GM12878 (cell line): Measurements from ENCODE around the gene GPR153.

ENCODE experiments used
- BCL3 ChIP-seq: IDR thresholded peaks from 2 replicates; pipeline ENCODE4 v1.6.1; 2011; ENCODE audit warnings: borderline replicate concordance, low read depth, mild to moderate bottlenecking, moderate library complexity, low read length; ENCODE audit not compliant: insufficient read depth, poor library complexity, severe bottlenecking
- CREM ChIP-seq: IDR thresholded peaks from 2 replicates; pipeline ENCODE4 v1.6.1; 2014; ENCODE audit warnings: antibody characterized with exemption, low read depth
- CTCF ChIP-seq, 3 experiments: IDR thresholded peaks in 2 of 3; conservative IDR thresholded peaks in 1 of 3; 2 replicates each; pipeline ENCODE4 v1.5.1; 2011; ENCODE audit warnings: low read depth in 3 of 3, low read length in 3 of 3, mild to moderate bottlenecking in 3 of 3, control low read depth in 2 of 3, moderate library complexity in 2 of 3, inconsistent platforms in 1 of 3, mixed read lengths in 1 of 3; ENCODE audit not compliant: control insufficient read depth in 2 of 3, insufficient read depth in 1 of 3; ENCODE audit errors: extremely low read depth in 1 of 3
- DPF2 ChIP-seq: fragments of 450-650 bp; IDR thresholded peaks from 2 replicates; pipeline ENCODE4 v1.6.1; 2017; ENCODE audit warnings: mild to moderate bottlenecking
- FOXK2 ChIP-seq: fragments of 450-650 bp; IDR thresholded peaks from 2 replicates; pipeline ENCODE4 v1.6.1; 2017; ENCODE audit warnings: mild to moderate bottlenecking, moderate library complexity
- HDAC6 ChIP-seq: fragments of 200-600 bp; sonication (generic); IDR thresholded peaks from one replicate; pipeline ENCODE4 v1.8.0; 2017; ENCODE audit warnings: antibody characterized with exemption; ENCODE audit not compliant: unreplicated experiment
- MXI1 ChIP-seq: fragments of 150-350 bp; IDR thresholded peaks from 2 replicates; pipeline ENCODE4 v1.6.1; 2011; ENCODE audit warnings: low read depth, mild to moderate bottlenecking, inconsistent platforms, low read length, improper control_type of control experiment
- TAF1 ChIP-seq: IDR thresholded peaks from 2 replicates; pipeline ENCODE4 v1.6.1; 2011; ENCODE audit warnings: mild to moderate bottlenecking, low read depth, low read length, borderline replicate concordance
- ZNF274 ChIP-seq: IDR thresholded peaks from one replicate; pipeline ENCODE4 v1.8.0; 2011; ENCODE audit not compliant: insufficient read length, insufficient read depth

GRCh38 chr1:6197746-6198427, 63.0 kb downstream of the GPR153 start:
- TF ChIP-seq HDAC6 (no peak), BCL3 (no peak), CTCF (IDR thresholded peaks at IDR 0.05 in 2 of 3, conservative IDR thresholded peaks at IDR 0.05 in 1 of 3; ENCODE audit: control insufficient read depth in 2 of 3, extremely low read depth in 1 of 3, insufficient read depth in 1 of 3, low read depth in 3 of 3, low read length in 3 of 3) (no peak), TAF1 (no peak), FOXK2 (no peak), ZNF274 (no peak), CREM (no peak), DPF2 (no peak), MXI1 (no peak)
